ENCODE results near the gene GABRB1. TPM values are rescaled to one million over a fixed set of nuclear protein-coding genes. Genes with fewer than 3 reads are reported as not detected.

GABRB1 gene
- total and polyA plus RNA-seq, 2 donors (not counting 1 experiment from before 2014, with no cell fraction given), result not detected

DNA sequence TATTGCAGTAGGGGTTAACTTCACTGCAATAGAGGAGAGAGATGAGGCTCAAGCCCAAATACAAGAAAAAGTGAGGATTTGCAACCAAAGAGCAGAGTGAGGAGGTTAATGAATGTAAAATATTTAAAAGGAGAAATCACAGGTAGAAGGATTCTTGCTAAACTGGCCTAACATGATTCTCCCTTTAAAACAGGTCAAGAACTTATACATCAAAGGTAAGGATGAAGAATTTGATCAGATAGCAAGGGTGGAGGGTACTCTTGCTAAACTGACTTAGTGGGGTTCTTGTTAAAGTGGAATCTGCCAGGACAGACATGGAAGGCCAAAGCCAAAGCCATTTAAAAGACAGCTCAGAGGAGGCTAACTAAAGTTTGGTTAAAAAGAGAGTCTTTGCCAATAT, 193.0 kb downstream of the GABRB1 start:
- Mint-ChIP-seq H3K27ac (no peak overlapping the region), H3K4me3 (no peak overlapping the region), H3K27me3 (no peaks in the 10 kb centered on the region), H3K4me1 (no peaks in the 10 kb centered on the region), H3K9me3 (ENCODE audit: insufficient read depth) (no peaks in the 10 kb centered on the region)
- H2AFZ ChIP-seq (ENCODE audit: insufficient read depth, low read depth, low read length, poor library complexity, severe bottlenecking), result no peak overlapping the region
- intact Hi-C loops (cut with micrococcal nuclease), result no loop called here
- ChIA-PET POLR2A (no interaction called here), CTCF (no interaction called here)
- H3K79me2 ChIP-seq (ENCODE audit: control insufficient read depth, insufficient read depth, low read length), result no peaks in the 10 kb centered on the region
- H3K27ac ChIP-seq (ENCODE audit: low read length in 2 of 2), result no peak overlapping the region
- no peak overlapping the region for H3K4me3 ChIP-seq (ENCODE audit: control extremely low read depth in 1 of 5, extremely low read depth in 1 of 5, insufficient read depth in 1 of 5, low read depth in 2 of 5, low read length in 4 of 5)
- no peaks in the 10 kb centered on the region for H3K9me3 ChIP-seq (ENCODE audit: control extremely low read depth in 1 of 3, control insufficient read depth in 2 of 3, insufficient read depth in 1 of 3, low read length in 2 of 3)
- ATAC-seq (ENCODE audit: low read depth) (no peak), DNase-seq (no peak)
- H3K4me2 ChIP-seq (replicated peaks; ENCODE audit: low read depth, low read length, poor library complexity, severe bottlenecking), result no peak overlapping the region
- TF ChIP-seq, protein P1, sequence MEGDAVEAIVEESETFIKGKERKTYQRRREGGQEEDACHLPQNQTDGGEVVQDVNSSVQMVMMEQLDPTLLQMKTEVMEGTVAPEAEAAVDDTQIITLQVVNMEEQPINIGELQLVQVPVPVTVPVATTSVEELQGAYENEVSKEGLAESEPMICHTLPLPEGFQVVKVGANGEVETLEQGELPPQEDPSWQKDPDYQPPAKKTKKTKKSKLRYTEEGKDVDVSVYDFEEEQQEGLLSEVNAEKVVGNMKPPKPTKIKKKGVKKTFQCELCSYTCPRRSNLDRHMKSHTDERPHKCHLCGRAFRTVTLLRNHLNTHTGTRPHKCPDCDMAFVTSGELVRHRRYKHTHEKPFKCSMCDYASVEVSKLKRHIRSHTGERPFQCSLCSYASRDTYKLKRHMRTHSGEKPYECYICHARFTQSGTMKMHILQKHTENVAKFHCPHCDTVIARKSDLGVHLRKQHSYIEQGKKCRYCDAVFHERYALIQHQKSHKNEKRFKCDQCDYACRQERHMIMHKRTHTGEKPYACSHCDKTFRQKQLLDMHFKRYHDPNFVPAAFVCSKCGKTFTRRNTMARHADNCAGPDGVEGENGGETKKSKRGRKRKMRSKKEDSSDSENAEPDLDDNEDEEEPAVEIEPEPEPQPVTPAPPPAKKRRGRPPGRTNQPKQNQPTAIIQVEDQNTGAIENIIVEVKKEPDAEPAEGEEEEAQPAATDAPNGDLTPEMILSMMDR (IDR thresholded peaks at IDR 0.05), result no peak
- TF ChIP-seq EZH2 (IDR thresholded peaks at IDR 0.05; ENCODE audit: borderline replicate concordance, insufficient read depth, low read depth, low read length, poor library complexity, severe bottlenecking), result no peak
- H3K36me3 ChIP-seq (replicated peaks in 1 of 2; ENCODE audit: control extremely low read depth in 1 of 2, control insufficient read depth in 1 of 2, extremely low read depth in 1 of 2, insufficient read depth in 2 of 2, low read length in 1 of 2), result no peaks in the 10 kb centered on the region
- no peaks in the 10 kb centered on the region for H3K27me3 ChIP-seq (replicated peaks in 1 of 4; ENCODE audit: control extremely low read depth in 1 of 4, control insufficient read depth in 3 of 4, insufficient read depth in 4 of 4, low read length in 3 of 4)
- H3K9ac ChIP-seq (ENCODE audit: low read length), result no peak overlapping the region
- no peaks in the 10 kb centered on the region for H3K4me1 ChIP-seq (ENCODE audit: control insufficient read depth in 2 of 2, insufficient read depth in 2 of 2, low read length in 2 of 2)
- H4K20me1 ChIP-seq (ENCODE audit: control insufficient read depth, insufficient read depth, low read length, poor library complexity, severe bottlenecking), result no peaks in the 10 kb centered on the region

DNA sequence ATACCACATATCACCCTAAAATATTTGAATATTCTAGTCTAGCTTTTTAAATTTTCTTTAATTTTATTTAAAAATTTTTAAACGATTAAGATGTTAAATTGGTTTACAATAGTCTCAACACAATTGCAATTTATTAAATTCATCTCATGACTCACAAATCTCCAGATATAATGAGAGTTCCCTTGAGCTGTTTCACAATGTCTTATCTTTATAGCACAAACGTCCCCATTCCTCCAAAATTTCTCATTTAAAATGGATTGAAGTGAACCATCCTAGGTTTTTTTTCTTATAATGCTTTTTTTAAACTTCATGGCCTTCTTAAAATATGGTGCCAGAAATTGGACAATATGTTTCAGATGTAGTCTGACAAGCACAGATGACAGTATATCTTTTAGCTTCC, 204.4 kb downstream of the GABRB1 start:
- no peaks in the 10 kb centered on the region for H3K36me3 ChIP-seq (replicated peaks in 1 of 2; ENCODE audit: control extremely low read depth in 1 of 2, control insufficient read depth in 1 of 2, extremely low read depth in 1 of 2, insufficient read depth in 2 of 2, low read length in 1 of 2)
- intact Hi-C loops (cut with micrococcal nuclease), result no loop called here
- no peaks in the 10 kb centered on the region for H3K9me3 Mint-ChIP-seq (ENCODE audit: insufficient read depth)
- no peaks in the 10 kb centered on the region for H3K4me1 ChIP-seq (ENCODE audit: control insufficient read depth in 2 of 2, insufficient read depth in 2 of 2, low read length in 2 of 2)
- no peaks in the 10 kb centered on the region for H3K4me1 Mint-ChIP-seq
- DNase-seq (no peak), ATAC-seq (ENCODE audit: low read depth) (no peak)
- no CpG with 5 or more reads among the region's 2 CpGs for WGBS (ENCODE audit: insufficient coverage)
- H3K4me3 Mint-ChIP-seq, result no peak overlapping the region
- H3K9ac ChIP-seq (ENCODE audit: low read length), result no peak overlapping the region
- no peaks in the 10 kb centered on the region for H3K27me3 Mint-ChIP-seq
- no peak overlapping the region for H3K4me2 ChIP-seq (replicated peaks; ENCODE audit: low read depth, low read length, poor library complexity, severe bottlenecking)
- H3K27me3 ChIP-seq (replicated peaks in 1 of 4; ENCODE audit: control extremely low read depth in 1 of 4, control insufficient read depth in 3 of 4, insufficient read depth in 4 of 4, low read length in 3 of 4), result no peaks in the 10 kb centered on the region
- no peak for TF ChIP-seq EZH2 (IDR thresholded peaks at IDR 0.05; ENCODE audit: borderline replicate concordance, insufficient read depth, low read depth, low read length, poor library complexity, severe bottlenecking)
- TF ChIP-seq, protein P1 (IDR thresholded peaks at IDR 0.05), result no peak
- H2AFZ ChIP-seq (ENCODE audit: insufficient read depth, low read depth, low read length, poor library complexity, severe bottlenecking), result no peak overlapping the region
- ChIA-PET POLR2A (no interaction called here), CTCF (no interaction called here)
- H3K4me3 ChIP-seq (ENCODE audit: control extremely low read depth in 1 of 5, extremely low read depth in 1 of 5, insufficient read depth in 1 of 5, low read depth in 2 of 5, low read length in 4 of 5), result no peak overlapping the region
- no peaks in the 10 kb centered on the region for H3K79me2 ChIP-seq (ENCODE audit: control insufficient read depth, insufficient read depth, low read length)
- H4K20me1 ChIP-seq (ENCODE audit: control insufficient read depth, insufficient read depth, low read length, poor library complexity, severe bottlenecking), result no peaks in the 10 kb centered on the region
- no peak overlapping the region for H3K27ac ChIP-seq (ENCODE audit: low read length in 2 of 2)
- H3K9me3 ChIP-seq (ENCODE audit: control extremely low read depth in 1 of 3, control insufficient read depth in 2 of 3, insufficient read depth in 1 of 3, low read length in 2 of 3), result no peaks in the 10 kb centered on the region
- H3K27ac Mint-ChIP-seq, result no peak overlapping the region

All from B cell (primary cell).